ENCODE data around the gene ARMS2.

GRCh38 chr10:122478971-122479370 lies 24.5 kb downstream of the ARMS2 start:
- TF ChIP-seq DPF2 (CRISPR knock-in tag; IDR thresholded peaks at IDR 0.05; ENCODE audit: borderline replicate concordance, low read depth) (no peak), ZNF850 (CRISPR knock-in tag; conservative IDR thresholded peaks at IDR 0.05) (no peak), PBX3 (CRISPR knock-in tag; IDR thresholded peaks at IDR 0.05; ENCODE audit: borderline replicate concordance) (no peak), HOXD1 (CRISPR knock-in tag; IDR thresholded peaks at IDR 0.05) (no peak), TCF7 (IDR thresholded peaks at IDR 0.05; ENCODE audit: low read depth) (no peak), FOXA1 (IDR thresholded peaks at IDR 0.05) (no peak), FOXA1 (CRISPR knock-in tag; IDR thresholded peaks at IDR 0.05) (no peak), PBX2 (CRISPR knock-in tag; IDR thresholded peaks at IDR 0.05) (no peak), ELF1 (CRISPR knock-in tag; IDR thresholded peaks at IDR 0.05) (no peak)
- TF ChIP-seq, protein P1, sequence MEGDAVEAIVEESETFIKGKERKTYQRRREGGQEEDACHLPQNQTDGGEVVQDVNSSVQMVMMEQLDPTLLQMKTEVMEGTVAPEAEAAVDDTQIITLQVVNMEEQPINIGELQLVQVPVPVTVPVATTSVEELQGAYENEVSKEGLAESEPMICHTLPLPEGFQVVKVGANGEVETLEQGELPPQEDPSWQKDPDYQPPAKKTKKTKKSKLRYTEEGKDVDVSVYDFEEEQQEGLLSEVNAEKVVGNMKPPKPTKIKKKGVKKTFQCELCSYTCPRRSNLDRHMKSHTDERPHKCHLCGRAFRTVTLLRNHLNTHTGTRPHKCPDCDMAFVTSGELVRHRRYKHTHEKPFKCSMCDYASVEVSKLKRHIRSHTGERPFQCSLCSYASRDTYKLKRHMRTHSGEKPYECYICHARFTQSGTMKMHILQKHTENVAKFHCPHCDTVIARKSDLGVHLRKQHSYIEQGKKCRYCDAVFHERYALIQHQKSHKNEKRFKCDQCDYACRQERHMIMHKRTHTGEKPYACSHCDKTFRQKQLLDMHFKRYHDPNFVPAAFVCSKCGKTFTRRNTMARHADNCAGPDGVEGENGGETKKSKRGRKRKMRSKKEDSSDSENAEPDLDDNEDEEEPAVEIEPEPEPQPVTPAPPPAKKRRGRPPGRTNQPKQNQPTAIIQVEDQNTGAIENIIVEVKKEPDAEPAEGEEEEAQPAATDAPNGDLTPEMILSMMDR (CRISPR knock-in tag; IDR thresholded peaks at IDR 0.05), result no peak
- TF ChIP-seq, protein P2, sequence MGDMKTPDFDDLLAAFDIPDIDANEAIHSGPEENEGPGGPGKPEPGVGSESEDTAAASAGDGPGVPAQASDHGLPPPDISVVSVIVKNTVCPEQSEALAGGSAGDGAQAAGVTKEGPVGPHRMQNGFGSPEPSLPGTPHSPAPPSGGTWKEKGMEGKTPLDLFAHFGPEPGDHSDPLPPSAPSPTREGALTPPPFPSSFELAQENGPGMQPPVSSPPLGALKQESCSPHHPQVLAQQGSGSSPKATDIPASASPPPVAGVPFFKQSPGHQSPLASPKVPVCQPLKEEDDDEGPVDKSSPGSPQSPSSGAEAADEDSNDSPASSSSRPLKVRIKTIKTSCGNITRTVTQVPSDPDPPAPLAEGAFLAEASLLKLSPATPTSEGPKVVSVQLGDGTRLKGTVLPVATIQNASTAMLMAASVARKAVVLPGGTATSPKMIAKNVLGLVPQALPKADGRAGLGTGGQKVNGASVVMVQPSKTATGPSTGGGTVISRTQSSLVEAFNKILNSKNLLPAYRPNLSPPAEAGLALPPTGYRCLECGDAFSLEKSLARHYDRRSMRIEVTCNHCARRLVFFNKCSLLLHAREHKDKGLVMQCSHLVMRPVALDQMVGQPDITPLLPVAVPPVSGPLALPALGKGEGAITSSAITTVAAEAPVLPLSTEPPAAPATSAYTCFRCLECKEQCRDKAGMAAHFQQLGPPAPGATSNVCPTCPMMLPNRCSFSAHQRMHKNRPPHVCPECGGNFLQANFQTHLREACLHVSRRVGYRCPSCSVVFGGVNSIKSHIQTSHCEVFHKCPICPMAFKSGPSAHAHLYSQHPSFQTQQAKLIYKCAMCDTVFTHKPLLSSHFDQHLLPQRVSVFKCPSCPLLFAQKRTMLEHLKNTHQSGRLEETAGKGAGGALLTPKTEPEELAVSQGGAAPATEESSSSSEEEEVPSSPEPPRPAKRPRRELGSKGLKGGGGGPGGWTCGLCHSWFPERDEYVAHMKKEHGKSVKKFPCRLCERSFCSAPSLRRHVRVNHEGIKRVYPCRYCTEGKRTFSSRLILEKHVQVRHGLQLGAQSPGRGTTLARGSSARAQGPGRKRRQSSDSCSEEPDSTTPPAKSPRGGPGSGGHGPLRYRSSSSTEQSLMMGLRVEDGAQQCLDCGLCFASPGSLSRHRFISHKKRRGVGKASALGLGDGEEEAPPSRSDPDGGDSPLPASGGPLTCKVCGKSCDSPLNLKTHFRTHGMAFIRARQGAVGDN (CRISPR knock-in tag; IDR thresholded peaks at IDR 0.05), result no peak

Data from HepG2 (cell line).